Stimulated activated CD8-positive, alpha-beta memory T cell treated with anti-CD3 and anti-CD28 coated beads, Interleukin-7, amount 100 ng/mL, for 24 hours (primary cell): Measurements from ENCODE around the gene ARF3.
A peak's percentile ranks its signal among the peaks of the same experiment; 100 is the strongest.

Experiments used
- DNase-seq: peaks from one replicate; pipeline ENCODE4 v3.0.0-alpha.2; 2020; ENCODE audit warnings: low read depth

The ARF3 gene

GRCh38 chr12:48957141-48958048, at the start of gene ARF3:
TSS of gene ARF3 (minus strand) at chr12:48957487. CDS start at chr12:48941095, 16,392 bp downstream.
- DNase-seq, result peak; percentile 75

- DNase-seq, result no peak
Measured at GRCh38 chr12:49000346-49000745, 43.1 kb upstream of the ARF3 start.

- no peak for DNase-seq
Measured at GRCh38 chr12:48999371-49000131, 42.3 kb upstream of the ARF3 start, which contains the start of gene DDN. TSS of gene DDN (minus strand) at chr12:48999375. CDS start at chr12:48999287, 88 bp downstream.

- no peak for DNase-seq
Measured at GRCh38 chr12:48998497-48999353, 41.4 kb upstream of the ARF3 start.

- no peak for DNase-seq
Measured at GRCh38 chr12:48997719-48998496, 40.6 kb upstream of the ARF3 start.

GRCh38 chr12:48996794-48997718, 39.8 kb upstream of the ARF3 start:
- no peak for DNase-seq

GRCh38 chr12:48995086-48995879, 38.0 kb upstream of the ARF3 start:
- DNase-seq, result no peak

- DNase-seq, result no peak
Measured at GRCh38 chr12:48994224-48995085, 37.2 kb upstream of the ARF3 start.

GRCh38 chr12:48993787-48994186, 36.5 kb upstream of the ARF3 start:
- DNase-seq, result no peak

- DNase-seq, result no peak
Measured at GRCh38 chr12:48991247-48992050, 34.2 kb upstream of the ARF3 start.

GRCh38 chr12:48990552-48990951, 33.3 kb upstream of the ARF3 start:
- no peak for DNase-seq

GRCh38 chr12:48988030-48988649, 30.9 kb upstream of the ARF3 start:
- peak; percentile 66 for DNase-seq

GRCh38 chr12:48986720-48987291, 29.5 kb upstream of the ARF3 start:
- DNase-seq, result no peak

- no peak for DNase-seq
Measured at GRCh38 chr12:48985901-48986300, 28.6 kb upstream of the ARF3 start.

GRCh38 chr12:48985475-48985897, 28.2 kb upstream of the ARF3 start:
- DNase-seq, result no peak

GRCh38 chr12:48982397-48983080, 25.3 kb upstream of the ARF3 start:
- DNase-seq, result no peak
